RWPE1 (cell line): ENCODE data around the gene C5orf58.
A peak's percentile ranks its signal among the peaks of the same experiment; 100 is the strongest.

Experiments
- CTCF ChIA-PET: fragments of 350-600 bp; sonication (Branson Sonifier 250); formaldehyde crosslinking; extraction: SDS; loops from one replicate; lab custom pipeline; 2021; lab: Yijun Ruan, JAX
- POLR2A ChIA-PET: fragments of 400-600 bp; formaldehyde crosslinking; extraction: SDS; loops from one replicate; lab custom pipeline; 2020; ENCODE audit warnings: antibody characterized with exemption; ENCODE audit not compliant: low non-redundant PET; lab: Yijun Ruan, JAX
- DNase-seq: peaks from one replicate; pipeline ENCODE4 v3.0.0; 2012; ENCODE audit warnings: low spot score
- H3K27ac ChIP-seq: fragments of 450-650 bp; 2 replicates; pipeline ENCODE4 v1.5.1; 2017
- TF ChIP-seq, protein P1 (sequence below): fragments of 450-650 bp; conservative IDR thresholded peaks from 2 replicates; pipeline ENCODE4 v1.5.1; 2017; ENCODE audit warnings: low read depth, mild to moderate bottlenecking

The C5orf58 gene

DNA sequence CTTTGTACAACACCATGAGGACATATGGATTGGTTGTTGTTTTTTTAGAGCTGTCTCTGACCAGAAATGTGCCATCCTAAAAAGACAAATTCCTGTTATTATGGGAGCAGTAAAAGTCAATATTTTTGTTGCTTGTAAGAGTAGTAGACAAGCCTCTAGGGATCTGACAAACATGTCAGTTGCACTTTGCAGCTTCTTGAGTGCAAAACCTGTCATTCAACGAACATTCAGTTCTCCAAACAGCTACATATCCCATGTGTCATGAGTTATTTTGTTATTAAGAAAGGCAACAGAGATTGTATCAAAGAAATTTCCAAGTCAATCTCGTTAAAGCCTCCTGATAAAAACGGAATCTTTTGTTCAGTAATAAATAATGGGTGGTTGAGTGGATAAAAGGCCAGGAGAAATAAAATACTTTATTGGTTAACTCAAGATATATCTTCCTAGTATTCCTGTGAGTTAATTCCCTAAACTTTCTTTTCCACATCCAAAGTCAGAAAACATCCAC, 18.1 kb downstream of the C5orf58 start:
- TF ChIP-seq, protein P1, sequence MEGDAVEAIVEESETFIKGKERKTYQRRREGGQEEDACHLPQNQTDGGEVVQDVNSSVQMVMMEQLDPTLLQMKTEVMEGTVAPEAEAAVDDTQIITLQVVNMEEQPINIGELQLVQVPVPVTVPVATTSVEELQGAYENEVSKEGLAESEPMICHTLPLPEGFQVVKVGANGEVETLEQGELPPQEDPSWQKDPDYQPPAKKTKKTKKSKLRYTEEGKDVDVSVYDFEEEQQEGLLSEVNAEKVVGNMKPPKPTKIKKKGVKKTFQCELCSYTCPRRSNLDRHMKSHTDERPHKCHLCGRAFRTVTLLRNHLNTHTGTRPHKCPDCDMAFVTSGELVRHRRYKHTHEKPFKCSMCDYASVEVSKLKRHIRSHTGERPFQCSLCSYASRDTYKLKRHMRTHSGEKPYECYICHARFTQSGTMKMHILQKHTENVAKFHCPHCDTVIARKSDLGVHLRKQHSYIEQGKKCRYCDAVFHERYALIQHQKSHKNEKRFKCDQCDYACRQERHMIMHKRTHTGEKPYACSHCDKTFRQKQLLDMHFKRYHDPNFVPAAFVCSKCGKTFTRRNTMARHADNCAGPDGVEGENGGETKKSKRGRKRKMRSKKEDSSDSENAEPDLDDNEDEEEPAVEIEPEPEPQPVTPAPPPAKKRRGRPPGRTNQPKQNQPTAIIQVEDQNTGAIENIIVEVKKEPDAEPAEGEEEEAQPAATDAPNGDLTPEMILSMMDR: no peak
- ChIA-PET CTCF (interaction anchor here (1.5 kb wide), 1 partner anchor 25 kb away, joined by 3 read pairs; no protein-coding TSS in a partner anchor), POLR2A (no interaction called here)
- H3K27ac ChIP-seq: no peak overlapping the region
- no peak for DNase-seq

DNA sequence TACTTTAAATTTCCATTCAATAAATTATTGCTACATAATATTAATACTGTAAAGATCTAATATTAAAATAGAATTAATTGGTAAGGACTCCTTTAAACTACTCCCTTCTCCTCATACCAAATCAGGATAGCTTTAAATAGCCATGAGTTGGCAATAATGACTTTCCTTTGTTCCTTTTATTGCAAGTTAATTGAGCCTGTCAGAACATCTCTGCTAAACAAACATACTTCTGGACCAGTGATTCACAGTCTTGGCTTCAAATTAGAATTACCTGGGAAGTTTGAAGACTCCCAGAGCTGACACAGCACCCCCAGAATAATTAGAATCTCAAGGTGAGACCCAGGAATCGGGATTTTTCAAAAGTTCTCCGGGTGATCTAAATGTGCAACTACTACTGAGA, 18.7 kb downstream of the C5orf58 start:
- CTCF ChIA-PET: interaction anchor here (0.9 to 1.5 kb wide), 2 partner anchors 25 kb away, joined by 3 read pairs; no protein-coding TSS in a partner anchor
- peak; percentile 61 for DNase-seq
- H3K27ac ChIP-seq: no peak overlapping the region
- TF ChIP-seq, protein P1: no peak
- POLR2A ChIA-PET: no interaction called here

DNA sequence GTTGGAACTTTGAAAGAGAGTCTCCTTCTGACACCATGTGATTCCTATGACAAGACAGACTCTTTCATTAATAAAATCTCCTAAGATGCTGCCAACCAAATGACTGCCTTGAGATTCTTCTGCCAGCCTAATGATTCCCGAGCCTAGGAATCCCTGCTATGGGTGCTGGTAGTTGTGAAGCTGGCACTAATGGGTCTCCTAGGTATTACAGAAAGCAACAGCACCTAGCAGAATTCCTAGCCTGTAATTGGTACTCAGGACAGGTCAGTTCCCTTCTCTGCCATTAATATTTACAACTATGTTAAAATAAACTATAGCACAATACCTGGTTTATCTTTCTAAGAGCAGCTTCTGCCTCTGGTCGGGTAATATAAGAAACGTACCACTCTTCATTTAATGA, 19.3 kb downstream of the C5orf58 start:
- POLR2A ChIA-PET: no interaction called here
- CTCF ChIA-PET: interaction anchor here (0.9 kb wide), 1 partner anchor 26 kb away, joined by 3 read pairs; no protein-coding TSS in a partner anchor
- DNase-seq: no peak
- no peak overlapping the region for H3K27ac ChIP-seq
- TF ChIP-seq, protein P1: no peak

DNA sequence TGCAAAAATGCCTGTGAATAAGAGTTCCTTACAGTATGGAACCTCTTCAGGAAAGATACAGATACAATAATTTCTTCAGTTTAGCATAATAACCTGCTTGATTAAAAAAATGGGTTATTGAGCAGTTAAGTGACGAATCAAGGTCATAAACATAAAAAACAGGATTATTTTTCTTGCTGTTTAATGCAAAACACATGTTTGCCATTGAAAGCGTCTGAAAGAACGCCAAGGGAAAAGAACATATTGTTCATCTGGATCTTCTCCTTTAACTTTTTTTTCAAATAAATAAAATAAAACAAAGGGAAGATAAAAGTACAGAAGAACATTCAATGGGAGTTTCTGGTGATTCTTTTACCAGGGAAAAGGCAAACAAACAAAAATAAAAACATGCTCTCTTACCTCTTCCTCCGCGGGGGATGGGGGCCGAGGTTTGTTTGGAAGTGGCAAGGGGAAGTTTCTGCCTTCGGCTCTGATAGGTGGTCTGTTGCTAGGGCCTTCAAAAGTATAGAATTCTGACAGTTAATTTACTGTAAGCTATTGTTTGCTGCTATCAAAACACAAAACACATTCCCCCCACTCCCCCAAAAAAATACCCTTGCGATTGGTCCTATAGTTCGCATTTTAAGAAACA, 20.1 kb downstream of the C5orf58 start:
- no peak overlapping the region for H3K27ac ChIP-seq
- POLR2A ChIA-PET: no interaction called here
- TF ChIP-seq, protein P1: no peak
- CTCF ChIA-PET: interaction anchor here (0.8 kb wide), 1 partner anchor 242 kb away, joined by 3 read pairs; no protein-coding TSS in a partner anchor
- no peak for DNase-seq

DNA sequence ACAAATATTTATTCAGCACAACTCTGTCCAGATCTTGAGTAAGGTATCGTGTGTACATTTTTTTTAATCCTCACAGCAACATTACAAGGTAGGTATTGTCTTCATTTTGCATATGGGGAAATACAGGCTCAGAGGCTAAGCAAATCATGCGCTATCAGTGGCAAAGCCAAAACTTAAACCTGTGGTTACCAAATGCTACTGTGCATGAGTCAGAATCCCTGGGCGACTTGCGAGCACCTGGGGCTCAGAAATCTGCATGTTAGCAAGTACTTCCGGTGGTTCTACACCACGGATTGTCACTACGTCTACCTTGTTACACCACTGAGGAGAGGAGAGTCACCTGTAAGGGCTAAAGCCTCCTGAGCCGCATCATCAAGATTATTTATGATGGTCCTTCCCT, 21.3 kb downstream of the C5orf58 start:
- CTCF ChIA-PET: no interaction called here
- POLR2A ChIA-PET: no interaction called here
- no peak overlapping the region for H3K27ac ChIP-seq
- DNase-seq: peak; percentile 83
- TF ChIP-seq, protein P1: no peak

DNA sequence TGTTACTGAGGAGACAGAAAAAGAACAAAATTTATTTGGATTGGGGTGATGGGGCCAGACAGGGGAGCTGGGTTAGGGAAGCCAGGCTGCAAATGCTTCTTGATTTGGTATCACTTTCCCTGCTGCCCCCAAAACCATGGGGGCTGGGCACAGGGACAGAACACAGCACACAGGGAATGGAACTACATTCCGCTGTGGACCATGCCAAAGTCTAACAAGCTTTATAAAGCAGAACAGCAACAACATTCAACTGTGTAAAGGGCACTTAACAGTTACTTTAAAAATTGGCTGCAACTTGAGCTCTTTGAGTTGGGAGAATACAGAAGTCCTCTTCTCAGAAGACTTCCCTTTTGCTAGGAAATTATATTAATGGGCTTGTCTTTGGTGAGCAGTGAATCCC, 23.8 kb downstream of the C5orf58 start:
- ChIA-PET CTCF (interaction anchor here (0.6 to 1.1 kb wide), 2 partner anchors 12 to 358 kb away, joined by 3 to 5 read pairs; no protein-coding TSS in a partner anchor), POLR2A (no interaction called here)
- H3K27ac ChIP-seq: no peak overlapping the region
- TF ChIP-seq, protein P1: no peak
- DNase-seq: no peak
